Measurements from ENCODE around the gene DHX38. TPM values are rescaled to one million over a fixed set of nuclear protein-coding genes. Genes with fewer than 3 reads are reported as not detected.

The DHX38 gene
- total and polyA plus RNA-seq, 2 experiments from 2014 or later, result 32.9 to 42.2 TPM

- WGBS (ENCODE audit: low lambda C conversion rate, missing lambda C conversion rate), result 86% methylated on average over 9 of the region's 9 CpGs
- Histone ChIP-seq H3K9me3 (ENCODE audit: low read depth) (no peaks in the 10 kb centered on the region), H3K36me3 (replicated peaks; ENCODE audit: insufficient read depth, low read depth) (no peaks in the 10 kb centered on the region), H4K20me1 (ENCODE audit: insufficient read depth, poor library complexity, severe bottlenecking) (no peaks in the 10 kb centered on the region), H3K9me2 (replicated peaks; ENCODE audit: insufficient read depth) (no peaks in the 10 kb centered on the region), H3K4me2 (no peak overlapping the region), H3K4me1 (ENCODE audit: insufficient read depth) (peaks cover 8% of the 10 kb centered on the region), H2AFZ (peak overlapping the region; percentile 18), H3K4me3 (no peak overlapping the region), H3K27ac (peak overlapping the region; percentile 49), H3K79me2 (no peaks in the 10 kb centered on the region), H3K27me3 (no peaks in the 10 kb centered on the region)
- DNase-seq (ENCODE audit: low spot score), result no peak
- TF ChIP-seq, protein P1, sequence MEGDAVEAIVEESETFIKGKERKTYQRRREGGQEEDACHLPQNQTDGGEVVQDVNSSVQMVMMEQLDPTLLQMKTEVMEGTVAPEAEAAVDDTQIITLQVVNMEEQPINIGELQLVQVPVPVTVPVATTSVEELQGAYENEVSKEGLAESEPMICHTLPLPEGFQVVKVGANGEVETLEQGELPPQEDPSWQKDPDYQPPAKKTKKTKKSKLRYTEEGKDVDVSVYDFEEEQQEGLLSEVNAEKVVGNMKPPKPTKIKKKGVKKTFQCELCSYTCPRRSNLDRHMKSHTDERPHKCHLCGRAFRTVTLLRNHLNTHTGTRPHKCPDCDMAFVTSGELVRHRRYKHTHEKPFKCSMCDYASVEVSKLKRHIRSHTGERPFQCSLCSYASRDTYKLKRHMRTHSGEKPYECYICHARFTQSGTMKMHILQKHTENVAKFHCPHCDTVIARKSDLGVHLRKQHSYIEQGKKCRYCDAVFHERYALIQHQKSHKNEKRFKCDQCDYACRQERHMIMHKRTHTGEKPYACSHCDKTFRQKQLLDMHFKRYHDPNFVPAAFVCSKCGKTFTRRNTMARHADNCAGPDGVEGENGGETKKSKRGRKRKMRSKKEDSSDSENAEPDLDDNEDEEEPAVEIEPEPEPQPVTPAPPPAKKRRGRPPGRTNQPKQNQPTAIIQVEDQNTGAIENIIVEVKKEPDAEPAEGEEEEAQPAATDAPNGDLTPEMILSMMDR (IDR thresholded peaks at IDR 0.05; ENCODE audit: poor library complexity), result no peak
- TF ChIP-seq EZH2 (IDR thresholded peaks at IDR 0.05; ENCODE audit: borderline replicate concordance), result no peak
- TF ChIP-seq EZH2phosphoT487 (IDR thresholded peaks at IDR 0.05; ENCODE audit: low read depth, severe bottlenecking, unreplicated experiment), result no peak
Measured at GRCh38 chr16:72125635-72126428, 32.2 kb downstream of the DHX38 start.

DNA sequence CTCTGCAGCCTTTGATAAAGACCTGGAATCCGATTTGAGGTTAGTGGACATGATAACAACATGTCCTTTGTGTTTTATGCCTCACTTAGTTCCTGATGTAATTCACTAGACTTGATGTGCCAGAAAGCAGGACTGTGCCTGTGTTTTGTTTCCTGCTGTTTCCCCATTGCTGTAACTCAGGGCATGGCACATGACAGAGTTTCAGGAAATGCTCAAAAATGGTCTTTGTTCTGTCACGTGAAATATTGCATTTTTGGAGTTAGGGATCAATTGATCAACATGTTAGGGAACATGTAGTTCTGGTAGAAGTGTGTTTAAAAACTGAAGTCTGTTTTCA, 32.8 kb downstream of the DHX38 start:
- Histone ChIP-seq H3K27ac (no peak overlapping the region), H3K4me1 (ENCODE audit: insufficient read depth) (peaks cover 8% of the 10 kb centered on the region), H3K9me3 (ENCODE audit: low read depth) (no peaks in the 10 kb centered on the region), H3K4me2 (no peak overlapping the region), H4K20me1 (ENCODE audit: insufficient read depth, poor library complexity, severe bottlenecking) (no peaks in the 10 kb centered on the region), H3K27me3 (no peaks in the 10 kb centered on the region), H3K36me3 (replicated peaks; ENCODE audit: insufficient read depth, low read depth) (no peaks in the 10 kb centered on the region), H3K9me2 (replicated peaks; ENCODE audit: insufficient read depth) (no peaks in the 10 kb centered on the region), H3K79me2 (no peaks in the 10 kb centered on the region), H2AFZ (peak overlapping the region; percentile 11), H3K4me3 (no peak overlapping the region)
- WGBS (ENCODE audit: low lambda C conversion rate, missing lambda C conversion rate), result 79% methylated on average over 2 of the region's 2 CpGs
- TF ChIP-seq EZH2phosphoT487 (IDR thresholded peaks at IDR 0.05; ENCODE audit: low read depth, severe bottlenecking, unreplicated experiment) (no peak), EZH2 (IDR thresholded peaks at IDR 0.05; ENCODE audit: borderline replicate concordance) (no peak)
- TF ChIP-seq, protein P1 (IDR thresholded peaks at IDR 0.05; ENCODE audit: poor library complexity), result no peak
- DNase-seq (ENCODE audit: low spot score), result no peak

GRCh38 chr16:72128701-72129100, 35.1 kb downstream of the DHX38 start:
- no peaks in the 10 kb centered on the region for H3K9me2 ChIP-seq (replicated peaks; ENCODE audit: insufficient read depth)
- no peaks in the 10 kb centered on the region for H3K27me3 ChIP-seq
- DNase-seq (ENCODE audit: low spot score), result no peak
- no peaks in the 10 kb centered on the region for H3K36me3 ChIP-seq (replicated peaks; ENCODE audit: insufficient read depth, low read depth)
- no peaks in the 10 kb centered on the region for H3K9me3 ChIP-seq (ENCODE audit: low read depth)
- no peaks in the 10 kb centered on the region for H4K20me1 ChIP-seq (ENCODE audit: insufficient read depth, poor library complexity, severe bottlenecking)
- peaks cover 8% of the 10 kb centered on the region for H3K4me1 ChIP-seq (ENCODE audit: insufficient read depth)
- H2AFZ ChIP-seq, result no peak overlapping the region
- H3K4me3 ChIP-seq, result no peak overlapping the region
- H3K79me2 ChIP-seq, result no peaks in the 10 kb centered on the region
- TF ChIP-seq EZH2phosphoT487 (IDR thresholded peaks at IDR 0.05; ENCODE audit: low read depth, severe bottlenecking, unreplicated experiment) (no peak), EZH2 (IDR thresholded peaks at IDR 0.05; ENCODE audit: borderline replicate concordance) (no peak)
- TF ChIP-seq, protein P1 (IDR thresholded peaks at IDR 0.05; ENCODE audit: poor library complexity), result no peak
- no peak overlapping the region for H3K4me2 ChIP-seq
- 65% methylated on average over 9 of the region's 9 CpGs for WGBS (ENCODE audit: low lambda C conversion rate, missing lambda C conversion rate)
- no peak overlapping the region for H3K27ac ChIP-seq
